GM18907 (cell line): Measurements from ENCODE around the gene SCARB1.

Experiments used
- ATAC-seq: cut with Tn5 transposase; IDR thresholded peaks from one replicate; pipeline ENCODE4 v1.9.1; 2021; ENCODE audit warnings: mild to moderate bottlenecking, moderate library complexity; ENCODE audit not compliant: unreplicated experiment

The SCARB1 gene

DNA sequence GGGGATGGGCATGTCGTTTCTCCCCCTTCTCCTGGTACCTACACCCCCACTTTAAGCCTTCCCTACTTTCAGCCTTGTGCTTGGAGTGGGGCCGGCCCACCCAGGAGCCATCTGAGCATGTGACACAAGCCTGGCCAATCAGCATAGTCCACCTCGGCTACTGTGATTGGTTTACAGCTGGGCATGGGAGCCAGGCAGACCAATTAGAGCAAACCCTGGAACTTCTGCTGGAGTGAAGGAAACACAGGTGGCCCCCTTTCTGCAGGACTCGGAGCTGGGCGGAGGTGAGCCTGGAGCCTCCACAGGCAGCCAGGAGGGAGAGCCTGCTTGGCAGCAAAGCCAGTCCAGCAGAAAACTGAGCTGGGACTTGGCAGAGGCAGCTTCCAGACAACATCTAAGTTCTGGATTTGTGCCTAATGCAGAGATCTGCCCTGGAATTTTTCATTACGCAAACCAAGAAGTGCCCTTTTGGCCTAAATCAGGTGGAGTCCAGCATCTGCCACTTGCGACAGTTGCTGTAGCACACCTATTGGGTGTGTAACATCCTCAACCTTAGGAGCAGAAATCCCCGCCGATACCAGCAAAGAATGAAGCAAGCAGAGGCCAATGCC is 59.5 kb downstream of the SCARB1 start:
- ATAC-seq: no peak

- ATAC-seq: no peak
Measured at GRCh38 chr12:124802361-124802760, 61.3 kb downstream of the SCARB1 start.

DNA sequence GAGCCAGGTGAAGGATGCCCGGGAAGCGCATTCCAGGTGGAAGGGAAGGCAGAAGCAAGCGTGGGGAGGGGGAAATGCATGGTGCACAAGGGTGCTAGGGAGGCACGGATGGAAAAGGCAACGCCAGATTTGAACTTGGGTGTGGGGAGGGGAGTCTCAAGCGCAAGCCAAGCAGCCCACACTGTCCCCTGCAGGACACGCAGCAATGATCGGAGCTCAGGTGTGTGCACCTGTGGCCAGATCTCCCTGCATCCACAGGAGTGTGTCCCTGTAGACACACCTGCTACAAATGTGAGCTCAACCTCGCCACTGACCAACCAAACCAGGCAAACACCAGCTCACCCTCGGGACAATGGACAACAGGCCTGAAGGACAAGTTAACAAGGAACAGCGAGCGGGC is 63.2 kb downstream of the SCARB1 start:
- ATAC-seq: no peak

- ATAC-seq: no peak
Measured at GRCh38 chr12:124797321-124797720, 66.3 kb downstream of the SCARB1 start.

DNA sequence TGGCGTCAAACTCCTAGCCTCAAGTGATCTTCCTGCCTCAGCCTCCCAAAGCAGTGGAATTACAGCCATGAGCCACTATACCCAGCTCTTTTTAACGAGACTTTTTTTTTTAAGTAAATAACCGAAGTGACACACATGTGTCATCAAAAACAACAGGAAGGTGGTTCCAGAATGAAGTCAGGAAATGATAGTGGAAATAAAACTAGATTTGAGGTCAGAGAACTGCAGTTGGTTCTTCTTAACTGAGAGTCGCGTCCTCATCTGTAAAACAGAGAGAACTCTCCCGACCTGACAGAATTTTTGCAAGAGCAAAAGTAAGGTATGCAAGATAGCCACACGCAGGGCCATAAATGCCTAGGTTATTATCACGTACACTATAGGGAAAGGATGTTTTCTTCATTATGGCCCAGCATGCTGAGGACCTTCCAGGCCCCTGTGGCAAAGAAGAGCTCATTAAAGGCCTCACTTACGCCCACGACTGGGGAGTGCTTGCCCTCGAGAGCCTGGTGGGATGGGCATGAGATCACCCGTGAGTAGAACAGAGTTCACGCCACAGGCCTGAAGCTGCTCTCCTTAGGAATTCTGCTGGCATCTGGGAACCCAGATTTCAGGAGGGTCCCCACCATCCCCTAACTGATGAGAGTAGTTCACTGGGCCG is 67.2 kb downstream of the SCARB1 start:
- ATAC-seq: no peak

DNA sequence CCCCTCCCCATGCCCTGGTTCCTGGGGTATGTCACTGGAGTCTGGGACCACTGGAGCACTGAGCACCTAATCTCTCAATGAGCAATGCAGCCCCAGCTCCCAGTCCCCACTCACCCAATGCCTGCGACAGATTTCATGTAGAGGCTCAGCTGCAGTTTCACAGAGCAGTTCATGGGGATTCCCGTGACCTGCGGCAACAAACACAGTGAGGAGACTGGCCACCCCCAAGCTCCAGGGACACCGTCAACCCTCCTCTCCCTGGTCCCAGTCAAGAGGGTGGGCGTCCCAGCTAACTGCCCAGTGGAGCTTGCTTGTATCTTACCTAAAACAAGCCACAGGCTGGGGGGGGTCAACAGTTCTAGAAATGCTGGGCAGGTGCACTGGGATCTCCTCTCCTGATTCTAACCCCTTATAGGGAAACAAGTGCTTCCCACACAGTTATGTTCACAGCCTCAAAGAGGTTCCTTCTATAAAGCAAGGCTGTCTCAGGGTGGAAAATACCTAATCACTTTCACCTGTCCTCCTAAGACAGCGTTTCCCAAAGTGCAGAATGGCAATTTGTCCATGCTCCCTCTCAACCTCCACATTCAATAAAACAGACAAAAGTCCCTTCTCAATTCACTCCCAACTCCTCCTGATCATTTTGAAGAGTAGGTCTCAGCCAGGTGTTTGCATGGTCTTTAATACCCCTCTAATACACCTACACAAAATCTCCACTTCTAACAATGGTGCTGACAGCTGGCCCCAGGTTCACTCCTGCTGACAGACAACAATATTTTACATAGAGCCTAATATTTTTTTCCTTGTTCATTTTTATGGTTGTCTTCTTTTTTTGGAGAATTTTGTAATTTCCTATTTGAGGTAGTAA is 68.3 kb downstream of the SCARB1 start:
- peak; percentile 72 for ATAC-seq

GRCh38 chr12:124792961-124793441 is 70.7 kb downstream of the SCARB1 start:
- ATAC-seq: no peak

GRCh38 chr12:124792156-124792555 is 71.5 kb downstream of the SCARB1 start:
- no peak for ATAC-seq

DNA sequence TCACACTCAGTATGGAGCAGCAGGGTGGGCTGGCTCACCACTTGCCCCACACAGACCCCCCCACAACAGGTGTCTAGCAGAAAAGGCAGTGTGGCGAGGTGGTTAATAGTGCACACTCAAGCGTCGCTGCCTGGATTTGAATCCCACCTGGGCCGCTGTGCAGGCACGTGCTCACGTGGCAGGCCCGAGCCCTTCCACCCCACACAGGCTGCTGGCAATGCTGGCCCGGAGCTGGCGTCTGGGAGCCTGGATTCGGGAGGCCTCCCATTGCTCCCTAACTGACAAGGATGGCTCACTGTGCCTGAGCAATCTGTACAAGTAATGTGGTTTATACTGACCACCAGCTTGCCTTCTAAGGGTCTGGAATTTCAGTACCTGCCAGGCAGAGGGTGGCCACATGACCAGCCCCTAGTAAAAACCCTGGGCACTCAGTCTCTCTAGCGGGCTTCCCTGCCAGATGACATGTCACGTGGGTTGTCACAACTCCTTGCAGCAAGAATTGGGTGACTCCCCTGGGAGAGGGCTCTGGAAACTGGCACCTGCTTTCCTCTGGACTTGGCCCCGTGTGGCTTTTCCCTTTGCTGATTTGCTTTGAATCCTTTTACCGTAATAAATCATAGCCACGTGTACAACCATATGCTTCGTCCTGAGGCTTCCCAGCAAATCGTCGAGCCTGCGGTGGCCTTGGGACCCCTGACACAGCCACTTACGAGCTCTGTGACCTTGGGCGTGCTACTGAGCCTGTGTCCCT is 72.8 kb downstream of the SCARB1 start:
- ATAC-seq: no peak

- no peak for ATAC-seq
Measured at GRCh38 chr12:124788936-124789555, 74.6 kb downstream of the SCARB1 start.

GRCh38 chr12:124786061-124786964 is 77.4 kb downstream of the SCARB1 start:
- ATAC-seq: no peak

- no peak for ATAC-seq
Measured at GRCh38 chr12:124784871-124785572, 78.6 kb downstream of the SCARB1 start.

DNA sequence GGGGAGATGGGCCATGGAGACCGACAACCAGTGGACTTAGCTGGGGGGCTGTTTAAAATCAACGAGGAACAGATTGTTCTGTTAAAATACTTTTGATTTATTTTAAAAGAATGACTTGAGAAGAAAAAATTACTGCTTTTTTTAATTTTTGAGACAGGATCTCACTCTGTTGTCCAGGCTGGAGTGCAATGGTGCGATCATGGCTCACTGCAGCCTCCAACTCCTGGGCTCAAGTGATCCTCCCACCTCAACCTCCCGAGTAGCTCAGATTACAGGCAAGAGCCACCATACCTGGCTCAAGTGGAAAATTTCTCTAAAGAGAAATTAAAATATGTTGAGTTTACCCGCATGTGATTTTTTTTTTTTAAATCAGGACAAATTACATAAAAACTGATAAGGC is 80.6 kb downstream of the SCARB1 start:
- no peak for ATAC-seq

DNA sequence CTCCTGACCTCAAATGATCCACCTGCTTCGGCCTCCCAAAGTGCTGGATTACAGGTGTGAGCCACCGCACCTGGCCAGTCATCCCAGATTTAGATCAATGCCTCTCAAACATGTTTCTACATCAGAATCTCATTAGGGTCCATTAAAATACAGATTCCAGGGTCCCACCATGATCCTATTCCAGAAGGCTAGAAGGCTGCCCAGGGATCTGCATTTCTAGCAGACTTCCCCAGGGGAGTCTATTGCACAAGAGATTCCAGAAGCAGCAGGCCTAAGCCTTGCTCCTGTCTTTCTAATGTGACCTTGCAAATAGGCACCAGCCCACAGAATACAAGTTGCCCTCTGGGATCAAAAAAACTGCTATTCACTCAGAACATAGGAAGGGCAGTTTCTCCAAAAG is 81.5 kb downstream of the SCARB1 start:
- ATAC-seq: no peak

- ATAC-seq: no peak
Measured at GRCh38 chr12:124780752-124781685, 82.6 kb downstream of the SCARB1 start.

DNA sequence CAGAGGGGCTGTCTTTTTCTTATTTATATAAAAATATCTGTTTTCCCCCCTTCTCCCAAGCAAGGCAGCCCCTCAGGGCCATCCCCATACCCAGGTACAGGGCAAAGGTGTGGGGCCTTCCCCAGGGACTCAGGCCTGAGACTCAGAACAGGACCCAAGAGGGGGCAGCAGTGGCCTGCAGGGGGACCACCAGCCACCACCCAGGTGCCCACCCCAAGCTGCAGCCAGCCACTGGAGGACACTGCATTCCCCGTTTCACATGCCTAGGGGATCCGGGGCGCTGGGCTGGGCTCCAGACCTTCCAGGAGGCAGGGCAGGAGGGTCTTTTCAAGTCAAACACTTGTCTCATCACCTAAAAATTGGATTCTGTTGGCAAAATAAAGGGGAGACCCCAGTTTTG is 83.3 kb downstream of the SCARB1 start:
- ATAC-seq: peak; percentile 2

DNA sequence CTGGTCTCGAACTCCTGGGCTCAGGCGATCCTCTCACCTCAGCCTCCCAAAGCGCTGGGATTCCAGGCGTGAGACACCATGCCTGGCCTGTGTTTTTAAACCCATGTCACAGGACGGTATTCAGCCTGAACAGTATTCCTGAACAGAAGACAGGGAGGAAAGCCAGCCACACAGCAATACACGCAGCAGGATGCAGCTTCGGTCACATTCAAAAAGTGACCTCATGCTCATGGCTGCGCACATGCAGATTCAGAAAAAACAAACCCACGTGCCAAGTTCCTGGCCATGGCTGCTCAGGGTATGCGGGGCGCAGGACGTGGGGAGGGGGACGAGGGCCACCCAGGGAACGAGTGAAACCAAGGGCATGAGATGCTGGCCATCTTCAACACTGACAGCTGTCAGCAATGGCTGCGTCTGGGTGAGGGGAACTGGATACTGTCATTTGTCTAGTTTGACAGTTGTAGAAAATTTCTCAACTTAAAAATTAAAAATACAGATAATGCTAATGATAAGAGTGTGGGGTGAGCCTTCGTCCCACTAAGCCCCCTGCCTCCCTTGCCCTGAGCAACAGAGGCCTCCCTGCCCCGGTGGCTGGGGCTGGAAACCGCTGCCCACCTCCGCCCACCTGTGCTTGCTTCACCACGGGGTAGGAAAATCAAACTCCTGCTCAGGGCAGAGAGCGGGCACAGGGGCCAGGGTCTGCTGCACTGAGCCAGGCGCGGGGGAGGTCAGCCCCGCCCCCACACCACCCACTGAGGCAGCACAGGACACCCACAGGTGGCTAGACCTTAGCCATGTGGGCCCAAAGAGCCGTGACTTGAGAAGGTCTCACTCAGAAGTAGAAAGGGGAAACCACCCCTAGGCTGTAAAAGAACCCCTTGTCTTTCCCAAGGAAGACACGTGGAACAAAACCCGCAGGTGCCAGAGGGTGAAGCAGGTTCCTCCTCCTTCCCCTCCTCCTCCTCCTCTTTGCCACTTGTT is 84.2 kb downstream of the SCARB1 start:
- ATAC-seq: peak; percentile 50
